Measurements from ENCODE around the gene RUSC1.
"Not testable (repeated sequence)": the region's sequence is repeated elsewhere in the genome, so short reads cannot be mapped to it uniquely, and the experiment has no call there.

RUSC1 gene, protein sequence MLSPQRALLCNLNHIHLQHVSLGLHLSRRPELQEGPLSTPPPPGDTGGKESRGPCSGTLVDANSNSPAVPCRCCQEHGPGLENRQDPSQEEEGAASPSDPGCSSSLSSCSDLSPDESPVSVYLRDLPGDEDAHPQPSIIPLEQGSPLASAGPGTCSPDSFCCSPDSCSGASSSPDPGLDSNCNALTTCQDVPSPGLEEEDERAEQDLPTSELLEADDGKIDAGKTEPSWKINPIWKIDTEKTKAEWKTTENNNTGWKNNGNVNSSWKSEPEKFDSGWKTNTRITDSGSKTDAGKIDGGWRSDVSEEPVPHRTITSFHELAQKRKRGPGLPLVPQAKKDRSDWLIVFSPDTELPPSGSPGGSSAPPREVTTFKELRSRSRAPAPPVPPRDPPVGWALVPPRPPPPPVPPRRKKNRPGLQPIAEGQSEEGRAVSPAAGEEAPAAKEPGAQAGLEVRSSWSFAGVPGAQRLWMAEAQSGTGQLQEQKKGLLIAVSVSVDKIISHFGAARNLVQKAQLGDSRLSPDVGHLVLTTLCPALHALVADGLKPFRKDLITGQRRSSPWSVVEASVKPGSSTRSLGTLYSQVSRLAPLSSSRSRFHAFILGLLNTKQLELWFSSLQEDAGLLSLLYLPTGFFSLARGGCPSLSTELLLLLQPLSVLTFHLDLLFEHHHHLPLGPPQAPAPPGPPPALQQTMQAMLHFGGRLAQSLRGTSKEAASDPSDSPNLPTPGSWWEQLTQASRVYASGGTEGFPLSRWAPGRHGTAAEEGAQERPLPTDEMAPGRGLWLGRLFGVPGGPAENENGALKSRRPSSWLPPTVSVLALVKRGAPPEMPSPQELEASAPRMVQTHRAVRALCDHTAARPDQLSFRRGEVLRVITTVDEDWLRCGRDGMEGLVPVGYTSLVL

DNA sequence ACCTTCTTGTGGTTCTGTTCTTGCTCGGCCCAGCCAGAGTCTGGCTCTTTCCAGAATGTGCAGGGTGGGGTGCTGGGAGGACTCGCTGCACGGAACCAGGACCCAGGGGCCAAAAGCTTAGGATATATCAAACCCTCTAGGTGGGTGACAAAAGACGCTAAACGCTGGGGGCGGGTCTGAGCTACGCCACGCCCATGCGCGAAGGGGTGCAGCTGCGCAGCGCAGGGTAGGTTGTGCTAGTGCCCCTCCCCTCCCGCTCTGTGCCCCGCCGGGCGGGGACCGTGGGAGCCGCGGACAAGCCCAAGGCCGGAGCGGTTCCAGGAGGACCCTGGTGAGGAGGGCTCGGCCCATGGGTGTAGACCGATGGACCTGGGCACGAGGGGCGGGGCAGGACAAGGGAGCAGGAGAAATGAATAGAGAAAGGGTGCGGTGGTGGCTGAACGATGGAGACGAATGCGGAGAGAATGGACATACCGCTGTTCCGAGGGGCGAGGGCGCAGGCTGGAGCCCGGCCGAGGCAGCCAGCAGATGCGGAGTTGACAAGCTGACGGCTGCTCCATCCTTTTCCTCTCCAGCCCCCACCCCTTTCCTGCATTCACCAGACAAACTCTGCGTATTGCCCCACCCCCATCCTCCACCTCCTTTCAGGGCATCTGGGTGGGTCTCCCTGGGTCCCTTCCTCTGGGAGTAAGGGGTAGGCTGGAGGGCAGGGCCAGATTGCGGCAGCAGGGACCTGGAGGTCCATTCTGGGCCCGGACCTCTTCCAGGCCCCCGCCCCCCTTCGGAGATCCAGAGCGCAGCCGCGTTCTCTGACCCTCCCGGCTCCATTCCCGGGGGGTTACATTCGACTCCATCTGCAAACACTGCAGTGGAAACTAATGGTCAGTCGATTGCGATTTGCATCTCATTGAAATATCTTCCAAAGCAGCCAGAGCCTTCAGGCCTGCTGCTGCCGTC lies at the start of gene RUSC1:
RUSC1 (plus strand) TSS at position 234 of the 957 bp plus-strand sequence. CDS start 880 bp downstream, outside the sequence.
- DNase-seq: no peak

DNA sequence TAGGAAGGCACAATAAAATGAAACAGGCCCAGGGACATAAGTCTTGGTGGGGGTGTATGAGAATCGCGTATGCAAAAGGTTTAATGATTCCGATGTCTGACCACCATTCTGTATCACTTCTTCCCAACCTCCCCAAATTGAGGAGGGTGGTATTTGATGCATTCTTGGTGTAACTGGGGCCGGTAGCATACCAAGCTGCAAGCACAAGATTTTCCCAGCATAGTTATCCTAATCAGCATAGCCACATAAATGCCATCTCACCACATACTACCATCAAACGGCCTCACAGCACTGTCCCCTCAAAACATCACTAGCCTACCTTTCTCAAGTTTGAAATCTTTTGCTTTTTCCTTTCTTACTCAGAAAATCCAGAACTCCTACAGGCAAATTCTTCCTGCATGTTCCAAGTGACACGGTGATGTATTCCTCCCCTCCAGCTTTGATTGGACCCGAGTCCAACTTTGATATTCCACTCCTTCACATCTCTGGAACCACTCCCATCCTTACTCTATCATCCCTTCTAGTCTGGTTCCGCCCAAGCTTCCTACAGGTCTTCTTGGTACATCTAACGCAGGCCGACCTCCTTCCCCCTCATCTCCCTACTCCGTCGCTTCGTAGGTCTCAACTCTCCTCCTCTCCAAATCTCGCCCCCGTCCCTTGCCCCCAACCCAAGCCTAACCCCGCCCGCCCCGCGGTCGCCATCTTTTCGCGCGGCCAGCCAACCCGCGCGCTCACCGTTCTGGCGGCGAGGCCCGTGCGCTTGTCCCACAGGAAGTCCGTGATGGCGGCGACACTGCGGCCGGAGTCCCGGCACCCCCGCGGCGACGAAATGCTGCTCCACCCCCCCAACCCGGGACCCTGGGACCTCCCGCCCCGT lies 48.0 kb upstream of the RUSC1 start:
- no peak for DNase-seq

DNA sequence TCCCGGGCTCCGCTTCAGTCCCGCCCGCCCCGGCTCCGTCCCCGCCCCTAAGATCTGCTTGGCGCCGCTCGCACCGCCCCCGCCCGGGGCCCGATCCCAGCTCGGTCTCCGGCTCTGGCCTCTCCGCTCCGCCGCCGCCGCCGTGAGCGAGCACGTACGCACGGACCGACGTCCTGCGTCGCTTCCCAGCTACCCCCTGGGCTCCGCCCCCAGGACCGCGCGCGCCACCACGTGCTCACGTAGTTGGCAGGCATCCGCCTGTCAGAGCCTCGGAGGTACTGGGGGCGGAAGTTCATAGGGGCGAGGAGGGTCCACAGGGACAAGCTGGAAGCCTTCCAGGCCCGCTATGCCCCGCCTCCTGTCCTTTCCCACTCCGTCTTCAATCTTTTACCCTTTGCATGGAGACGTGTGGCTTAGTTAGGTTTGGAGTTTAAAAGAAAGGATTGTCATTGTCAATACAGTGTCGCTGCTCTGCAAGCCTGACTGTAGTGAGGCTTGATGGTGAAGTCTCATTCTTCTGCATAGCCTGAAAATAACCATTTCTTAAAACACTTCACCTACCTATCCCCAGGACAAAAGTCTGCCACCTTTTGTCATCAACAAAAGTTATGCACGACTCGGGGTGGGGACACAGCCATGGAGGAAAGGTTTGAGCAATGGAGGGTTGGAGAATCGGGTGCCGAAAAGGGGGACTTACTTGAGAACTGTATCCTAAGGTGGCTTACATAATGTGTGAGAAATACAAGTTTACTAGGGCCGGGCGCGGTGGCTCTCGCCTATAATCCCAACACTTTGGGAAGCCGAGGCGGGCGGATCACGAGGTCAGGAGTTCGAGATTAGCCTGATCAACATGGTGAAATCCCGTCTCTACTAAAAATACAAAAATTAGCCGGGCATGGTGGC lies 47.1 kb upstream of the RUSC1 start, which contains the start of gene CLK2:
CLK2 (minus strand) TSS at position 162 of the 903 bp plus-strand sequence. CDS start 2,527 bp downstream, outside the sequence.
- DNase-seq: peak; percentile 87

DNA sequence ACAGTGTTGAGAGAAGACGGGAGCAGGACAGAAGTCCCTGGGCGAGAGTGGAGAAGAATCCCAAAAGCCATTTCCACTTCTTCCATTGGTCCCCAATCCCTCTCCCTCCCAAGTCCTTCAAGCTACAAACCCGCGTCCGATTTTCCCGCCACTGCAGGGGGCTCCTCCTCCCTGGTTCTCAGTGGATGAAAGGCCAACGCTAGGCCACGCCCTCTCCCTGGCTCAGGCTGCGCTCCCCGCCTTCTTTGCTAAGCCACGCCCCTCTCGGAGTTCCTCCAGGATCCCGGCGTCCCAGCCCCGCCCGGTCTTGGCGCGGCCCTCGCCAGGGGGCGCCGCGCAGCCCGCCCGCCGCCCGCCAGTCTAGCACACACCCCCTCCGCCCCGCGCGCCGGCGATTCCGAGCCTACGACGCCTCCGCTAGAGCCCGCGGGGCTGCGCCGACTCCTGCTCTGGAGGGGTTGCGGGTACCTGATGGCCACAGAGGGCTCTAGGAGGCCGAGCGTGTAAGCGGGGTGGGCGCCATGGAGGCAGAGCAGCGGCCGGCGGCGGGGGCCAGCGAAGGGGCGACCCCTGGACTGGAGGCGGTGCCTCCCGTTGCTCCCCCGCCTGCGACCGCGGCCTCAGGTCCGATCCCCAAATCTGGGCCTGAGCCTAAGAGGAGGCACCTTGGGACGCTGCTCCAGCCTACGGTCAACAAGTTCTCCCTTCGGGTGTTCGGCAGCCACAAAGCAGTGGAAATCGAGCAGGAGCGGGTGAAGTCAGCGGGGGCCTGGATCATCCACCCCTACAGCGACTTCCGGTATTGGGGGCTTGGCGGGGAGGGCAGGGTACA lies 43.4 kb upstream of the RUSC1 start, which contains the start of gene HCN3:
HCN3 (plus strand) TSS at position 394 of the 832 bp plus-strand sequence; CDS start at position 522, 128 bp downstream.
- DNase-seq: peak; percentile 91

DNA sequence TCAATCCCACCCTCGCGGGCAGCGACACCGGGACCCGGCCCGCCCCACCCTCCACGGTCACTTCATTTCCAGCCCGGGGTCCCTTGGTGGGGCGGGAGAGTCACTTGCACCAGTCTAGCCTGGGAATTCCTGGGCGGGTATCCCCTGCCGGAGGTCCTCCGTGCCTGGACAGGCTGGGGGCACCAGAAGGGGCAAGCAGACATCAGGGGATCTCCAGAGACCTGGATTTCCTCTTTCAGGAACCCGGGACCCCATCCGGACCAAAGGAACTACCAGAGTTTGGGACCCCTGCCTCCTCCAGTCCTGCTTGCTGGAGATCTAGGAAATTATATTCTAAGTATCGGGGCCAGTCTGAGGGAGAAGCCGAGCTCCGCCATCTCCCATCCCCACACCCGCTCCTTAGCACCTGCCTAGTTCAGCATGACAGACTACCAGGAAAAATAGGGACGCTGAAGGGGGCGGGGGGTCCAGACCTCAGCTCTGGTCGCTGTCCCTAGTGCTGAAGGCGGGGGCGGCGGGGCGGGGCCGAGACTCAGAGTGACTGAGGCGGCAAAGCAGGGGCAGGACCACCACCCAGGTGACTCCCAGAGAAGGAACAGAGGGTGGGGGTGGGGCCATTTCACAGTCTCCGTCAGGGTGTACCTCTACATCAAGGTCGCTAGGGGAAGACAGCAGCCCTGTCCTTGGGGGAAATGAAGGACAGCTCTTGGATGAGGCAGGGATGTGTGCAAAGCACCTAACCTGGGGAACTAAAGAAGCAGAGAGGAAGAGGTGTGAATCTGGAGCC lies 42.6 kb upstream of the RUSC1 start:
- DNase-seq: no peak

DNA sequence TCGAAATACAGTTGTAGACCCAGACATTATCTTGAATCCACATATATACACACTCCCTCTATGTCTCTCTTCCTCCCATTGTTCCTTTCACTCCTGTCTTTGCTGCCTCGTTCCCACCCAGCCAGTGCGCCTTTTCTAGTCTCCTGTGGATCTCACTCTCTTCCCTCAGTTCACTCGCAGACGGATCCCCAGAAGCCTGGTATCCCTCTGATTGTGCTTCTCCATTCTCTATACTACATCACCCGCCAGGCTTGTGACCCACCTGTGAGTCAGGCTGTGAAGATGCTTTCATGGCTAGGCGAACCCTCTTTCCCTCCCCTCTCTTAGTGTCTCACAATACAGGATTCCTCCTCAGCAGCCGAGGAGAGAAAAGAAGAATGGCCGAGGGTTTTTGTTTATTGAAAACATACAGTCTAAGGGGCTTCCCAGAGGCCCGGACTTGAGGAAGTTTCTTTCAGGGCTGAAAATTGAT lies 42.0 kb upstream of the RUSC1 start:
- DNase-seq: no peak

DNA sequence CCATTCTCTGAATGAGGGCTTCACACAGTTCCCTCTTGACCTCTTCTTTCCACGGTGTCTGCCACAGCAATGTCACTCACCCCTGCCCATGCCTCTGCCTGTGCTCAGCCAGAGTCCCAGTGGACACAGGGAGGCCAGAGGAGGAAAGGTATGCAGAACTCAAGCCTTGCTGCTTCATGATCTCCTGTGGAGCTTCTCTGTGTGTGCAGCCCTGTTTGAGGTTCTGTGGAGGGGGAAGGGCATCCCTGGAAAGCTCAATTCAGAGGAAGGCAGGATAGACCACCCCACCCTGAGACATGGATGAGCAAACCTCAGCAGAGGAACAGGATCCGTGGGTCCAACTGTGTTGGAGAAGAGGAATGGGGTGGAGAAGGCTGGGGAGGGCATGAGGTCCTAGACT lies 41.4 kb upstream of the RUSC1 start:
- no peak for DNase-seq

DNA sequence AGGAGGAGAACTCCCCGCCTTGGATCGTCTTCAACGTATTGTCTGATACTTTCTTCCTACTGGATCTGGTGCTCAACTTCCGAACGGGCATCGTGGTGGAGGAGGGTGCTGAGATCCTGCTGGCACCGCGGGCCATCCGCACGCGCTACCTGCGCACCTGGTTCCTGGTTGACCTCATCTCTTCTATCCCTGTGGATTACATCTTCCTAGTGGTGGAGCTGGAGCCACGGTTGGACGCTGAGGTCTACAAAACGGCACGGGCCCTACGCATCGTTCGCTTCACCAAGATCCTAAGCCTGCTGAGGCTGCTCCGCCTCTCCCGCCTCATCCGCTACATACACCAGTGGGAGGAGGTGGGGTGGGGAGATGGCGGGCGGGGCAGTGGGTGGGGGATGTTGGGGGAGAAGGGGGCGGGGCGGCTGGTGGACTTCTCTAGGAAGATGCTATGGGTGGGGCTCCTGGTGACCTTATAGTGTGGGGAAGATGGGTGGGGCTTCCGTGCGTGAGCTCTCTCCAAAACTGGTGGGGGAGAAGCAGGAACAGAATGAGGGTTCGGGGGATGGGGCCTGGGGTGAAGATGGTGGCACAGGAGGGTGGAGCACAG lies 38.1 kb upstream of the RUSC1 start:
- DNase-seq: no peak

DNA sequence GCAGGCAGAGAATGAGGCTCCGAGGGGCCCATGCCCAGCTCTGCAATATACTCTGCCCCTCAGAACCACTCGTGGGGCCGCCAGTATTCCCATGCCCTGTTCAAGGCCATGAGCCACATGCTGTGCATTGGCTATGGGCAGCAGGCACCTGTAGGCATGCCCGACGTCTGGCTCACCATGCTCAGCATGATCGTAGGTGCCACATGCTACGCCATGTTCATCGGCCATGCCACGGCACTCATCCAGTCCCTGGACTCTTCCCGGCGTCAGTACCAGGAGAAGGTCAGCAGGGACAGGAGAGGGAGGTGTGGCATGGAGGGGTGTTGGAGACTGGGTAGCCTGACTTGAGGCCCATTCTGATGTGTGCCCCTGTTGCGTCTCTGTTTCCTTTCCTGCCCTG lies 36.2 kb upstream of the RUSC1 start:
- DNase-seq: no peak

DNA sequence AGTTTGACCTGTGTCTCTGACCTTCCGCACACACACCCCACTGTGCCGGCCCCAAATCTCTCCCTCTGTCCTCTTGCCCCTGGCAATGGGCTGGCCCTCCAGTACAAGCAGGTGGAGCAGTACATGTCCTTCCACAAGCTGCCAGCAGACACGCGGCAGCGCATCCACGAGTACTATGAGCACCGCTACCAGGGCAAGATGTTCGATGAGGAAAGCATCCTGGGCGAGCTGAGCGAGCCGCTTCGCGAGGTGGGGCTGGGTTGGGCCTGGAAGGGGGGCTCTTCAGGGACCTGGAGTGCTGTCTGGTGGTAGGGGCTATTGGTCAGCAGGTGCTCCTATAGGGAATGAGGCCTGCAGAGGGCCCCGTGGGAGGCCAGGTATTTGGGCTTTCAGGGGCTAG lies 35.6 kb upstream of the RUSC1 start:
- no peak for DNase-seq

DNA sequence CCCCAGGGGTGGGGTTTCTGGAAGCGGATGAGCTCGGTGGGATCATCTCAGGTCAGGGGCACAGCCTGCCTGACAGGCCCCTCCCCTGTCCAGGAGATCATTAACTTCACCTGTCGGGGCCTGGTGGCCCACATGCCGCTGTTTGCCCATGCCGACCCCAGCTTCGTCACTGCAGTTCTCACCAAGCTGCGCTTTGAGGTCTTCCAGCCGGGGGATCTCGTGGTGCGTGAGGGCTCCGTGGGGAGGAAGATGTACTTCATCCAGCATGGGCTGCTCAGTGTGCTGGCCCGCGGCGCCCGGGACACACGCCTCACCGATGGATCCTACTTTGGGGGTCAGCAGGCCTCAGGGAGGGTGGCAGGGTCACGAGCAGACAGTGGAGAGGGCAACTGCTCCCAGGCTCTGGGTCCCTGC lies 35.1 kb upstream of the RUSC1 start:
- DNase-seq: no peak

DNA sequence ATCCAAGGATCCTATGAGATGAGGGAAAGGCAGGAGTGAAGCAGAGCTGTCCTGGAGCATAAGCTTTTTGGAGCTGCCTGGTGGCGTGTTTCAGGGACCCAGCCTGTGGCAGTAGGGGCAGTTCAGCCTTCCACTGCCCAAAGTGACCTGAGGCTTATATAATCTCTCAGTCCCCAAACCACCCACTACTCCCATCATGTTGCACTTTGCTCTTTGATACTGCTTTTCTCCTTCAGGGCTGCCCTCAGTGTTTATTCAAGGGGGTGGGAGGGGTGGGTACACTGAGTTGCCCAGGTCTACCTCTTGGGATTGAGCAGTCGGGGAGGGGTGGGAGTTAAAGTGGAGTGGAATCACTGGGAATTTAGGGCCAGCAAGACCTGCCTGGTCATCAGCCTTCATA lies 34.1 kb upstream of the RUSC1 start:
- DNase-seq: no peak

DNA sequence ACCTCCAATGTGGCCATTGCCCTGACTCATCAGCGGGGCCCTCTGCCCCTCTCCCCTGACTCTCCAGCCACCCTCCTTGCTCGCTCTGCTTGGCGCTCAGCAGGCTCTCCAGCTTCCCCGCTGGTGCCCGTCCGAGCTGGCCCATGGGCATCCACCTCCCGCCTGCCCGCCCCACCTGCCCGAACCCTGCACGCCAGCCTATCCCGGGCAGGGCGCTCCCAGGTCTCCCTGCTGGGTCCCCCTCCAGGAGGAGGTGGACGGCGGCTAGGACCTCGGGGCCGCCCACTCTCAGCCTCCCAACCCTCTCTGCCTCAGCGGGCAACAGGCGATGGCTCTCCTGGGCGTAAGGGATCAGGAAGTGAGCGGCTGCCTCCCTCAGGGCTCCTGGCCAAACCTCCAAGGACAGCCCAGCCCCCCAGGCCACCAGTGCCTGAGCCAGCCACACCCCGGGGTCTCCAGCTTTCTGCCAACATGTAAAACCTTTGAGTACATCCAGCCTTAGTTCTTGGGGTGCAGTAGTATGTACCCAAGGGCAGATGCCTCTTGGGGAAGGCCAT lies 32.6 kb upstream of the RUSC1 start:
- no peak for DNase-seq

DNA sequence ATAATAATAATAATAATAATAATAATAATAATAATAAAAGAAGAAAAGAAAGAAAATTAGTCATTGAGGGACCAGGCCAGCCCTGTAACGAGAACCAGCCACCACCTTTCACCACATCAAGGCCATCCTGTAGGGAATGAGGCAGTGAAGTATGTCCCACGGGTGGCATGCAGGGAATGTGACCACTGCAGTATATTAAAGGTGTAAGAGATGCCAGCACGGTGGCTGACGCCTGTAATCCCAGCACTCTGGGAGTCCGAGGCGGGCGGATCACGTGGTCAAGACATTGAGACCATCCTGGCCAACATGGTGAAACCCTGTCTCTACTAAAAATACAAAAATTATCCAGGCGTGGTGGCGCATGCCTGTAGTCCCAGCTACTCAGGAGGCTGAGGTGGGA lies 29.7 kb upstream of the RUSC1 start:
- DNase-seq: not testable (repeated sequence)

DNA sequence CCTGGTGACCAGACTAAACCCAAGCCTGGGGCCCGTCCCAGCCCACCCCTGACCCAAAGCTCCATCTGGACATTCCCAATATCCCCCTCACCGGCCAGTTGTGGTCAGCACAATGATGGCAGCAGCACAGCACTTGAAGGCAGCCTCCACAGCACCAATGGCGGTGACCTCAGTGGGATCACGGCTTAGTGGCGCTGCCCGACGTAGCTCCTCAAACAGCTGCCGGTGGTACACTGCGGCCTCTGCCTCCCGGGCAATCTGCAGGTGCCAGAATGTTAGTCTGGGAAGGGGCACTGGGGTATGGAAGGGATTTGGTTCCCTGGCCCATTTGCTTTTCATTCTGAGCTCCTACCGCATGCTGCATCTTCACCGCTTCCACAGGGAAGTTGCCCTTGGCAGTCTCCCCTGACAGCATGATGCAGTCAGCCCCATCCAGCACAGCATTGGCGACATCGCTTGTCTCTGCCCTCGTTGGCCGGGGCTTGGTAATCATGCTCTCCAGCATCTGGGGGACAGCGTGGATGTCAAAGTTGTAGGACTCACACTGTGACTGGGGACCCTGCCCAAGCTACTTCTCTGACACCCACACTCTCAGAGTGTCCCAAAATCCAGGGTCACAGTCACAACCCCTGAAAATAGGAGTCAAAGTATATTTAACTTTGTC lies 27.5 kb upstream of the RUSC1 start:
- no peak for DNase-seq

DNA sequence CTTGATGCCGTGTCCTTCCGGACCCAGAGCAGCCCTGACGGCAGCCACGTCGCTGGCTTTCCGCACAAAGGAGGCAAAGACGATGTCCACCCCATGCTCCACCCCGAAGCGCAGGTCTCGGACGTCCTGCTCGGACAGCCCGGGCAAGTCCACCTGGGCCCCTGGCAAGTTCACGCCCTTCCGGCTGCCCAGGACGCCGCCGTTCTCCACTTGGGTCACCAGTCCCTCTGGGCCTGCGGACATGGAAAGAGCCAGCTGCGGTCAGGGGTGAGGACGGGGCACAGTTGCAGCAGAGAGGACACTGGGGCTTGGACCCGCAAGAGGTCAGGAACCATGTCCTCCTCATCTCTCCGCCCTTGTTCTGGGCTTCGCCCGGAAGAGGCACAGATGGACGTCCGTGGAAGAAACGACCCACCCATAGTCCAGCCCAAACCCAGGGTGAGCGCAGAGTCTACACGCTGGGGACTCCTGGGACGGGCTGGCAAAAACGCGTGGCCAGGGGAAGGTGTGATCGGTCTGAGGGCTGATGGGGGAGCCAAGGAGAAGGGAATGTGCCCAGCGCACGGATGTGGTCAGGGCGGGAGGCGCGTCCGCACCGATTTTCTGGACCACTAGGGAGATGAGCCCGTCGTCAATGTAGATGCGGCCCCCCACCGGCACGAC lies 26.0 kb upstream of the RUSC1 start:
- no peak for DNase-seq

Data from NCI-H1417 treated with DMSO at 0.1 percent for 48 hours (cell line).